Left lung (tissue), 10 donors: Measurements from ENCODE around the gene TCTN3. TPM values are rescaled to one million over a fixed set of nuclear protein-coding genes. Genes with fewer than 3 reads are reported as not detected.
"Not testable (repeated sequence)": the region's sequence is repeated elsewhere in the genome, so short reads cannot be mapped to it uniquely, and the experiment has no call there.

Experiments
- ATAC-seq: fragments of 200-7000 bp; cut with Tn5 transposase; one replicate; pipeline ENCODE4 v1.9.1; 2020; ENCODE audit warnings: moderate library complexity
- DNase-seq, 4 donors: peaks; one replicate each; pipeline ENCODE4 v3.0.0-alpha.2; 2013 to 2020
- H3K27ac ChIP-seq, 2 donors: fragments of 200-600 bp; sonication (generic) in 1 of 2; one replicate each; pipeline versions ENCODE4 v1.5.0 to v1.8.0; 2020 to 2021
- H3K27me3 ChIP-seq, 2 donors: fragments of 200-600 bp; sonication (generic) in 1 of 2; one replicate each; pipeline versions ENCODE4 v1.5.0 to v1.8.0; 2020 to 2021
- H3K36me3 ChIP-seq, 2 donors: fragments of 200-600 bp; sonication (generic) in 1 of 2; one replicate each; pipeline versions ENCODE4 v1.5.0 to v1.8.0; 2020 to 2021
- H3K4me1 ChIP-seq, 2 donors: fragments of 200-600 bp; one replicate each; pipeline ENCODE4 v1.8.0; 2021
- H3K4me3 ChIP-seq, 2 donors: fragments of 200-600 bp; sonication (generic) in 1 of 2; one replicate each; pipeline versions ENCODE4 v1.5.0 to v1.8.0; 2020 to 2021; ENCODE audit warnings: mild to moderate bottlenecking in 1 of 2
- H3K9me3 ChIP-seq, 2 donors: fragments of 200-600 bp; sonication (generic) in 1 of 2; one replicate each; pipeline versions ENCODE4 v1.5.0 to v1.8.0; 2020 to 2021
- intact Hi-C, 2 donors: fragments of 100-400 bp; cut with DNase I; formaldehyde crosslinking; loops; one replicate each; pipeline versions ENCODE4 v1.11.2 to v1.14.2; 2022
- polyA plus RNA-seq, 6 donors: library from polyadenylated mRNA; unstranded; fragments of 120-200 nt; gene quantifications; one replicate each; pipeline ENCODE4 v1.2.1, GENCODE V29; 2013; ENCODE audit not compliant: insufficient read length in 6 of 6
- total RNA-seq, 2 donors: library from RNA; stranded (reverse); fragmentation: NEBNext Ultra II Directional; extraction: Animal tissue kit (Norgen Biotek cat#: 25700); gene quantifications; one replicate each; pipeline ENCODE4 v1.2.1, GENCODE V29; 2021
- TF ChIP-seq, protein P1 (sequence below), 2 donors: fragments of 200-600 bp; sonication (generic) in 1 of 2; IDR thresholded peaks; one replicate each; pipeline versions ENCODE4 v1.5.0 to v1.8.0; 2021; ENCODE audit warnings: antibody characterized with exemption in 2 of 2
- donor health status: DM: no; HTN: yes; CAD: no.
- donor health status: DM: no; HTN: no; CAD: no.

Gene TCTN3
- total and polyA plus RNA-seq, 8 donors, result 36.2 to 65.1 (median 59.4) TPM

- intact Hi-C loops, result no loop called here
- Histone ChIP-seq H3K9me3 (no peaks in the 10 kb centered on the region), H3K27ac (no peak overlapping the region), H3K36me3 (peaks cover 0 to 44% of the 10 kb centered on the region in 2 donors), H3K27me3 (no peaks in the 10 kb centered on the region), H3K4me1 (no peaks in the 10 kb centered on the region), H3K4me3 (no peak overlapping the region)
- TF ChIP-seq, protein P1, sequence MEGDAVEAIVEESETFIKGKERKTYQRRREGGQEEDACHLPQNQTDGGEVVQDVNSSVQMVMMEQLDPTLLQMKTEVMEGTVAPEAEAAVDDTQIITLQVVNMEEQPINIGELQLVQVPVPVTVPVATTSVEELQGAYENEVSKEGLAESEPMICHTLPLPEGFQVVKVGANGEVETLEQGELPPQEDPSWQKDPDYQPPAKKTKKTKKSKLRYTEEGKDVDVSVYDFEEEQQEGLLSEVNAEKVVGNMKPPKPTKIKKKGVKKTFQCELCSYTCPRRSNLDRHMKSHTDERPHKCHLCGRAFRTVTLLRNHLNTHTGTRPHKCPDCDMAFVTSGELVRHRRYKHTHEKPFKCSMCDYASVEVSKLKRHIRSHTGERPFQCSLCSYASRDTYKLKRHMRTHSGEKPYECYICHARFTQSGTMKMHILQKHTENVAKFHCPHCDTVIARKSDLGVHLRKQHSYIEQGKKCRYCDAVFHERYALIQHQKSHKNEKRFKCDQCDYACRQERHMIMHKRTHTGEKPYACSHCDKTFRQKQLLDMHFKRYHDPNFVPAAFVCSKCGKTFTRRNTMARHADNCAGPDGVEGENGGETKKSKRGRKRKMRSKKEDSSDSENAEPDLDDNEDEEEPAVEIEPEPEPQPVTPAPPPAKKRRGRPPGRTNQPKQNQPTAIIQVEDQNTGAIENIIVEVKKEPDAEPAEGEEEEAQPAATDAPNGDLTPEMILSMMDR (IDR thresholded peaks at IDR 0.05), result no peak
- DNase-seq (no peak), ATAC-seq (no peak)
Measured at GRCh38 chr10:95674643-95675042, 19.1 kb downstream of the TCTN3 start.

DNA sequence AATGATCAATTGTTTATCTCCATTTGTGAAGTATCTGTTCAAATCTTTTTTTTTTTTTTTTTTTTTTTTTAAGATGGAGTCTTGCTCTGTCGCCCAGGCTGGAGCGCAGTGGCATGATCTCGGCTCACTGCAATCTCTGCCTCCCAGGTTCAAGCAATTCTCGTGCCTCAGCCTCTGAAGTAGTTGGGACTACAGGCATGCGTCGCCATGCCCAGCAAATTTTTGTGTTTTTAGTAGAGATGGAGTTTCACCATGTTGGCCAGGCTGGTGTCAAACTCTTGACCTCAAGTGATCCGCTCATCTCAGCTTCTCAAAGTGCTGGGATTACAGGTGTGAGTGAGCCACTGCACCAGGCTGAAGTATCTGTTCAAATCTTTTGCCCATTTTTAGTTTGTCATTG is 21.1 kb downstream of the TCTN3 start:
- H3K27ac ChIP-seq, DNase-seq, H3K4me3 ChIP-seq, H3K27me3 ChIP-seq, H3K4me1 ChIP-seq, ATAC-seq, intact Hi-C loops, H3K9me3 ChIP-seq: not testable (repeated sequence)
- H3K36me3 ChIP-seq, result peaks cover 0 to 29% of the 10 kb centered on the region in 2 donors

GRCh38 chr10:95664543-95664942 is 29.2 kb downstream of the TCTN3 start:
- Histone ChIP-seq H3K27ac (no peak overlapping the region), H3K9me3 (no peaks in the 10 kb centered on the region), H3K4me3 (no peak overlapping the region), H3K27me3 (no peaks in the 10 kb centered on the region), H3K36me3 (peaks cover 0 to 19% of the 10 kb centered on the region in 2 donors), H3K4me1 (no peaks in the 10 kb centered on the region)
- TF ChIP-seq, protein P1 (IDR thresholded peaks at IDR 0.05), result no peak
- DNase-seq (no peak), ATAC-seq (no peak)
- intact Hi-C loops, result no loop called here

GRCh38 chr10:95663496-95663895 is 30.2 kb downstream of the TCTN3 start:
- TF ChIP-seq, protein P1 (IDR thresholded peaks at IDR 0.05), result no peak
- Histone ChIP-seq H3K4me3 (no peak overlapping the region), H3K9me3 (no peaks in the 10 kb centered on the region), H3K4me1 (no peaks in the 10 kb centered on the region), H3K27ac (no peak overlapping the region), H3K36me3 (peaks cover 0 to 15% of the 10 kb centered on the region in 2 donors), H3K27me3 (no peaks in the 10 kb centered on the region)
- DNase-seq (no peak), ATAC-seq (no peak)
- intact Hi-C loops, result no loop called here

DNA sequence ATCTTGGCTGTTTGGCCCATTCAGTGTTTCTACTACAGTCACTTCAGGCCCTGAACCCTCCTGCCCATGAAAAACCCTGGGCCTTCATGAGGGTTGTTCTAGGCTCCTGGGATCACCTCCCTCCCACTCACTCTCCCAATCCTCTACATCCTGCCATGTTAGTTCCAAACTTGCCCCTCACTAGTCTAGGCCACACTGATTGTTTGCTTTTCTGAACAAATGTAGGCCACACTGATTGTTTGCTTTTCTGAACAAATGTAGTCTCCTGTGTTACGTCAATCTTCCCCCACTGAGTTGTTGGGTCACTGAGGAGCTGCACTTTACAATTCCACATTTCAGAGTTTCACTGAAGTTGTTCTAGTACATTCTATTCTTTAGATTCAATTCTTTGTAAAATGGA is 31.9 kb downstream of the TCTN3 start:
- ATAC-seq, result peak; percentile 68
- DNase-seq, result no peak
- Histone ChIP-seq H3K4me1 (peaks cover 0 to 7% of the 10 kb centered on the region in 2 donors), H3K4me3 (no peak overlapping the region), H3K36me3 (peaks cover 0 to 15% of the 10 kb centered on the region in 2 donors), H3K27me3 (no peaks in the 10 kb centered on the region), H3K27ac (no peak overlapping the region), H3K9me3 (no peaks in the 10 kb centered on the region)
- intact Hi-C loops, result no loop called here
- TF ChIP-seq, protein P1 (IDR thresholded peaks at IDR 0.05), result no peak

- H3K4me1 ChIP-seq, result peaks cover 0 to 19% of the 10 kb centered on the region in 2 donors
- ATAC-seq (no peak), DNase-seq (no peak)
- peaks cover 0 to 15% of the 10 kb centered on the region in 2 donors for H3K36me3 ChIP-seq
- TF ChIP-seq, protein P1 (IDR thresholded peaks at IDR 0.05), result no peak
- H3K27ac ChIP-seq, result no peak overlapping the region
- no peak overlapping the region for H3K4me3 ChIP-seq
- intact Hi-C loops, result no loop called here
- H3K27me3 ChIP-seq, result no peaks in the 10 kb centered on the region
- H3K9me3 ChIP-seq, result no peaks in the 10 kb centered on the region
Measured at GRCh38 chr10:95660283-95660682, 33.4 kb downstream of the TCTN3 start.
